SKM-1 treated with dmso at 0.1 percent for 144 hours (cell line): ENCODE results near the gene GSC2.
A peak's percentile ranks its signal among the peaks of the same experiment; 100 is the strongest.
"Not testable (repeated sequence)": the region's sequence is repeated elsewhere in the genome, so short reads cannot be mapped to it uniquely, and the experiment has no call there.

ENCODE experiments used
- DNase-seq: peaks from one replicate; lab custom pipeline; 2025; ENCODE audit not compliant: unreplicated experiment; lab: John Stamatoyannopoulos, UW

Gene GSC2

DNA sequence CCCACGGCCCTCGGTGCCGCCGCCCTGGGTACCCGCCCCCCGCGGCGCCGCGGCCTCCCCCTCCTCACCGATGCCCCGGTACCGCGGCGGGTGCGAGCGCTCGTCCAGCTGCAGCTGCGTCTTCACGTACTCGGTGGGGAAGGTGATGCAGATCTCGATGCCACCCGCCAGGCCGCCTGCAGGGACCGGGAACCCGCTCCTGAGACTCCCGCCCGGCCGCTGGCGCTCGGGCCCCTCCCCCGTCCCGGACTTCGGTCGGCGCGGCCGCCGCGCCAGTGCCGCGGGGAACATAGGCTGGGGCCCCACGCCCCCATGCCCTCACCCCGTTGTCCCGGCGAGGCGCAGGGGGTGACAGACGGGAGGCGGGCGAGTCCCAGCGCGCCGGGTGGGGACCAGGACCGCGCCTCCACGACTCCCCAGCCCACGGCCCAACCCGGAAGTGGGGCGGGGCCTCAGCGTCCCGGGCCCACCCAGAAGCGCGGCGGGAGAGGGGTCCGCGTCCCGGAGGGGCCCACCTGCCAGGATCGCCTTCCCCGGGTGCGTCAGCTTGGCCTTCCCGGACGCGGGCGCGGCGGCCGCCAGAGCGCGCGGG is 28.1 kb upstream of the GSC2 start:
- no peak for DNase-seq

DNA sequence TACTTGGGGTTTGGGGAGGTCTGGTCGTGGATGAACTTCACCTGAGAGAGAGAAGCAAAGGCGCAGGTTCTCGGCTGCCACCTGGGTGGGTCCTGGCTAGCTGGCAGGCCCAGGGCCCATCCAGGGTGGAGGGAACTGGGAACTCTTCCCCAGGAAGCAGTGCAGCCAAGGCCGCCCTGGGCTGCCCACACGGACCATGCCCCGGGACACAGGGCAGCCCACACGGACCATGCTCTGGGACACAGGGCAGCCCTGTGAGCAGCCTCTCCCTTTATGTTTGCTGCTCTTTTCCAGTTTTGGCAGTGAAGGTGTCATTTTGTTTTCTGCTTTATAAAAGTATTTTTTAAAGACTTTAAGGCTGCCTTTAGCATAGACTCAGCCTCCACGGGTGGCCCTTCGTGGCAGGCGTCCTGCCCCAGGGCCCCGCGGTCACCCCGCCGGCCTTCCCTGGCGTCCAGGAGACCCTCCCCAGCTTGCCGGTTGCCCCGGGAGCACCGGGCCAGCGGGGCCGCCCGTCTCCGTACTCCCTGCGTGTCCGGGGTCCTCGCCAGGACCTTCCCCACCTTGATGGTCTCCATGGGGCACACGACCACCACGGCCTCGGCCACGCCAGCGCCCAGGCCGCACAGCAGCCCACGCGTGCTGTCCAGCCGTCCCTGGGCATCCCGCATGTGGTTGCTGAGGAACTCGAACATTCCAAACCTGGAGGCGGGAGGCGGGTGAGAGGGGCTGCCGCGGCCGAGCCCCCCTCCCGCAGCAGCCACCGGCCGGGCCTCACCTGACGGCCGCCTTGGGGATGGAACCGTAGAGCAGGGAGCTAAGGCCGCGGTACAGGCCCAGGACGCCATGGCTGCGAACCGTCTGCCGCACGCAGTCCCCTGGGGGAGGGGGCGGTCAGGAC is 27.3 kb upstream of the GSC2 start:
- no peak for DNase-seq

DNA sequence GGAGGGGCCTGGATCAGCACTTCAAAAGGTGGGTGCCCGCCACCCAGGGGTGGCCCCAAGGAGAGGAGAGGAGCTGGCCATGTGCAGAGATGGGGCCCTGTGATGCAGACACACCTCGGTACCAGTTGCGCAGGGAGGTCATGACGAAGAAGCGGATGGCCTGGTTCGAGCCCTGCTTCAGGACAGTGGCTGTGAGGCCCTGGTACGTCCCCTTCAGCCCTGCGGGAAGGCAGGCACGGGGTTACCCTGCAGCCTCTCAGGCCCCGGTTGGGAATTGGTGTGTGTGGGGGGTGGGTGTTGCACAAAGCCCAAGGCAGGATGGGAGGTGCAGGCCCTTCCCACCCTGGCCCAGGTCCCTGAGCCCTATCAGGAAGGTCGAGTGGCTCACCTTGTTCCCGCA is 26.6 kb upstream of the GSC2 start:
- DNase-seq = no peak

DNA sequence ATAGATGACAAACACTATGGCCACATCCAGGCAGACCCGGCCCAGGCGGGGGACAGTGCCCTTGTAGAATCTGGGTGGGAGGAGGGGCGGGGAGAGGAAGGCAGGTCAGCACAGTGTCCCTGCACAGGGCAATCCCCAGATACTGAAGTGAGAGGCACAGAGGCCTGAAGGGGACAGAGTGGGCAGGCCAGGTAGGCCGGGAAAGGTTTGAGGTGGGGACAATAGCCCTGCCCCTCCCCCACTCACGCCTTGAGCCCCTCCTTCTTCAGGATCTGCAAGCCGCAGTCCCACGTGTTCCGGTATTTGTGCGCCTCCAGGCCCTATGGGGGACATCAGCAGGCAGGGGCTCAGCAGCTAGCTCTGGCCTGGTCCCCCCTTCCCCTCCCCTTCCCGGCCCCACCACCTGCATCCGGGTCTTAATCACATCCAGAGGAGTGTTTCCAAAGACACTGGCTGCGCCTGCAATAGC is 26.1 kb upstream of the GSC2 start:
- DNase-seq = no peak

DNA sequence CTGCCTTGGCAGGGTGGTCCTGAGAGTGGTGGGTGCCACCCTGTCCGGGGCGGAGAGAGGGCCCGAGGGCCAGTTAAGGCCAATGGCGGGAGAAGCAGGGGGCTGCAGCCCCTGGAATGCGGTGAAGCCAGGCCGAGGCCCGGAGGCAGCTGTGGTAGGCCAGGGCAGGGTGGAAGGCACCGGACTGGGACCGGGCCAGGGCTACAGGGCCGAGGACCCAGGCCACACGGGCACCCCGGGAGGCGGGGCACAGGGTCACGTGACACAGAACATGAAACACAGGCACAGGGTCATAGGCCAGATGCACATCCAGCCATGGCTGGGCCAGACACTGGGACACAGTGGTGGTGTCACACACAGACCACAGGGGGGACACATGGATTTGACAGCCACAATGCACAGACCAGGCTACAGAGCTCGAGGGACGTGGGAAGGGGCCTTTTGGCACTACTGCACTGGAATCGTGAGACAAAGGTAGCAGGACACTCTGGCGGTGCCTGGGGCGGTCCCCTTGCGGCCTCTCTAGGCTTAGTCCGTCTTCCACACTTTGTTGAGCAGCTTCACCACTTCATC is 25.6 kb upstream of the GSC2 start:
- no peak for DNase-seq

DNA sequence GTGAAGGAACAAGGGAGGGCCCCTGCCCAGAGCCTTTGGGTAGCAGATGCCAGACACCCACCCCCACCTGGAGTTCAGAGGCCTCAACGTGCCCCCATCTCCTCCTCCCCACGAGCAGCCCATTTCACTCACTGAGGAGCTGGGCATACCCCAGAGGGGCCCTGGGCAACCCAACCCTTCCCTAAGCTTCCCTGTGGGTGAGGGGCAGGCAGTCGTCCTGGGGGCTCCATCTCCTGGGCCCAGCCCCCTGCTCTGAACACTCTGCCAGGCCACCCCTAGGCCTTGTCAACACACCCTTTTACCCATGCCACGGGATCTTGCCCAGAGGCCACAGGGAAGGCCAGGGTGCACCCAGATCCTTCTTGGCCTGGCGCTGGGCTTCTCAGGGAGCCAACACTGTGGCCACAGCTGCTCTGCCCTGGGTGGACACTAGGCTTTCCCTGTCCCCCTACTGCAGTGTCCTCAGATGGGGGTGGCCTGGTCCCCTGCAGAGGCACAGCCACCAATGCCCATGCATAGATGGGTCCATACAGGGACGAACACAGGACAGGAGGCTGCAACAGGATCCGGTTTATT is 25.0 kb upstream of the GSC2 start:
- DNase-seq = no peak

DNA sequence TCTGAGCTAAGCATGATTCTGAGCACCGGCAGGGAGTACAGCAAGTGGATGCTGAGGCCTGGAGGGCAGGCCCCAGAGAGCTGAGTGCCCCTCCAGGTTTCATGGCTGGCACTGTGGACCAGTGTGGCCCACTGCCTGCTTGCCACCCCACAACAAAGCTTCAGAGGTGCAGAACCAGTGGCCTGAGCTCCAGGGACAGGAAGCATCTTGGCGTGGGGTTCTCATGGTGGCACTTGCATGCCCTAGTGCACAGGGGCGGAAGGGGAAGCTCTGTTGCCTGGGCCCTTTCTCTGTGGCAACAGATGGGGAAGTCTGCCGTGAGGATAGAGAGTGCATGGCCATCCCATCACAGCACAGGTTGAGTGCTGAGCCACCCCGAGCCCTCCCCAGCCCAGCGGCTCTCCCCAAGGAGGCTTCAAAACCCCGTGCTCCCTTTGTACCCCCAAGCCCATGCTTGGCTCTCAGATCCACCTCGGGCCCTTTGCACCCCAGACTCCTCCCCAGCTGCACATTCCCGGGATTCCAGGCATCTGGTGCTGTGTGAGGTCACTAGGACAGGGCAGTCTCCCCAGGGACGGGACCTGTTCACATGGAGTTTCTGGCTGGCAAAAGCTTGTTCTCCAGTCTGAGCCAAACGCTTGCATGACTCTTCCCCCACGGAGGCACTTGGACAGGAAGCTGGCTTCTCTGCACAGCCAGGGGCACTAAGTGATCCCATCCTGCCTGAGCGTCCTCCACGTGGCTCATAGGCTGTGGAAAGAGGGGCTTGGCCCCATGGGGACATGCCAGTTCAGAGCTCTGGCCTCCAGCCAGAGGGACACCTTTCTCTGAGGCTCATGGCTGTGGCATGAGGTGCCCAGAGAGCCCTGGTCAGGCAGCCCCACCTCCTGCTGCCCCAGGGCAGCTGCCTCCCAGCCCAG is 24.3 kb upstream of the GSC2 start:
- DNase-seq = peak; percentile 34

DNA sequence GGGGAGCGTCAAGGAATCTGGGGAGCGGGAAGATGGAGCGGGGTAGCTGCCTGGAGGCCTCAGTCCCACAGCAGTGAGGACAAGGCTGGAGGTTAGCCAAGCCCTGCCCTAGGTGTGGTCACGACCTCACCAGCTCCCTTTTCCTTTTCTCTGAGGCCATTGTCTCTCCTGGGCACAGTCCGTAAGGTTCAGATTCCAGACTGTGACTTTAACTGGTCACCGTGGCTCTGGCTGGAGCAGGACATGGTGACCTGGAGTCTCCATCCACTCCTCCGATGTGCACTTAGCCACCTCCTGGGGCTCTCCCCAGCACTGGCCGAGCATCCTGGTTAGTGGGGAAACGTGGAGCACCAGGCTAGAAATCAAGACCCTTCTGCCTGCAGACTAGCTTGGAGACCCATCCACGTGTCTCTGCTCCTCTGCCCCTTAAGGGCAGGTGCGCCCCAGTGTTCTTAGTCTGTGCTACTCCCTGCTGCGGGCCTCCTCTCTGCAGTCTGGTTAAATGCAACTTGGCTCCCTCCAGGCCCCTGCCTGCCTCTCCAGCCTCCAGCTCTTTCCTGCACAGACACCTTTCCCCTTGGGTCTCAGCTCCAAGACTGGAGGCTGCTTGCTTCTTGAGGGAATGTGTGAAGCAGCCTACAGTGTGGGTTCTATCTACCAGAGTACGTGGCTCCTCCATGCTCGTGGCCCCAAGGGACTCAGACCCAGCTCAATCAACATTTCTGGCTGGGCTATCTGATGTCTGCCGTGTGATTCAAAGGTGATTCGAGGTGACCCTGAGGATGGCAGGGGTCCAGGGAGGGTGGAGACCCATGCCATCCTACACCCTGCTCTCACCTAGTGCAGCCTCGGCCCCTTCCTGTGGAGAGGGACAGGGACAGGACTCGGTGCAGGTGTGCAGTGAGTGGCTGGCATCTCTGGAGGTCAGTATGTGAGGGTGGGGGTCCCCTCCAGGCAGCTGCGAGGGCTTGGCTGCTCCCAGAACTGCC is 23.2 kb upstream of the GSC2 start:
- DNase-seq = no peak

DNA sequence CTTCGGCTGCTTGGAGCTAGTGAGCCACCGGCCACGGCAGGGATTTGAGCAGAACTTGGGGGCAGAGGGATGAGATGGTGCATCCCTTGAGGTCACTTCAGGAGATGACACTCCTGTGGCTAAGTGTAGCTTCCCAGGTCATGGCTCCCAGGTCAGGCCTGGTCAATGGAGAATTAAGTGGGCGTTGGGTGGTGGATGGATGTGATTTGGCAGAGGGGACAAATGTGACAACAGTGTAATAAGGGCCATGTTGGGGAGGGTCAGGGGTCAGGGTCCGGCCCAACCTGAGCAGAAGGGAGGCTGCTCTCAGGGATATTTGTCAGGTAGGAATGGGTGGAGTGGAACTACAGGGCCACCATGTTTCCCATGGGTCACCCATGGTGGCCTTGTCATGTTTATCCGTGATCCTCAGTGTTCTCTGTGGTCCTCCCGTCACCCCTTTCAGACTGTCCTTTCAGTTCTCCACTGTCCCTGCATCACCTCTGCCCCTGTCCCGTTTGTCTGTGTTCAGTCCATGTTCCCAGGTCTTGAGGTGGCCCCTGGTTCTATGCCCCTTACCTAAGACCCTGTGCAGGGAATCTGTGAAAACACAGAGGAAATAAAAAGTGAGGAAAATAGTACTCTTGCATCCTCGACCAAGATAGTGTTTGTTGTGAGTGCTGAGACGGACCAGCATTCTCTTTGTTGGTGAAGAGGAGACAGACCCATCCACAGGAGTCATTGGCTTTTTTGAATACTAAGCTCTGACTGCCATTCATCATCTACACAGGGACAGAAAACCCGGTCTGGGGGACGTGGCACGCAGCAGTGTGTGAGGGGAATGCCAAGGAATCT is 22.3 kb upstream of the GSC2 start:
- no peak for DNase-seq

DNA sequence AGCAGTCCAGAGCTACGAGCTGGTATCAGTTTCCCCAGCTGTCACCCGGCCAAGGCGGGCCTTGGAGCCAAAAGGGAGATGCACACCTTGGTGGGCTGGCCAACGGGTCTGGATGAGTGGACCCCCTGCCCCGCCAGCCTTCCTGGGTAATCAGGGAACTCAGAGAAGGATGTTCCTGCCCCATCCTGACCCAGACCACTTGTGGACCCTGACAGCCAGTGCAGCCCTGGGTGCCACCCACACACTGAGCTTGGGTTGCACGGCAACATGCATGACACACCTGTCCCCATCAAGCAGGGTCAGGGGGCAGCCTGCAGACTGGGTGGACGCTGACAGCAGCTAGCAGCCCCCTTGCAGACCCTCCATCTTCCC is 19.8 kb upstream of the GSC2 start:
- no peak for DNase-seq

DNA sequence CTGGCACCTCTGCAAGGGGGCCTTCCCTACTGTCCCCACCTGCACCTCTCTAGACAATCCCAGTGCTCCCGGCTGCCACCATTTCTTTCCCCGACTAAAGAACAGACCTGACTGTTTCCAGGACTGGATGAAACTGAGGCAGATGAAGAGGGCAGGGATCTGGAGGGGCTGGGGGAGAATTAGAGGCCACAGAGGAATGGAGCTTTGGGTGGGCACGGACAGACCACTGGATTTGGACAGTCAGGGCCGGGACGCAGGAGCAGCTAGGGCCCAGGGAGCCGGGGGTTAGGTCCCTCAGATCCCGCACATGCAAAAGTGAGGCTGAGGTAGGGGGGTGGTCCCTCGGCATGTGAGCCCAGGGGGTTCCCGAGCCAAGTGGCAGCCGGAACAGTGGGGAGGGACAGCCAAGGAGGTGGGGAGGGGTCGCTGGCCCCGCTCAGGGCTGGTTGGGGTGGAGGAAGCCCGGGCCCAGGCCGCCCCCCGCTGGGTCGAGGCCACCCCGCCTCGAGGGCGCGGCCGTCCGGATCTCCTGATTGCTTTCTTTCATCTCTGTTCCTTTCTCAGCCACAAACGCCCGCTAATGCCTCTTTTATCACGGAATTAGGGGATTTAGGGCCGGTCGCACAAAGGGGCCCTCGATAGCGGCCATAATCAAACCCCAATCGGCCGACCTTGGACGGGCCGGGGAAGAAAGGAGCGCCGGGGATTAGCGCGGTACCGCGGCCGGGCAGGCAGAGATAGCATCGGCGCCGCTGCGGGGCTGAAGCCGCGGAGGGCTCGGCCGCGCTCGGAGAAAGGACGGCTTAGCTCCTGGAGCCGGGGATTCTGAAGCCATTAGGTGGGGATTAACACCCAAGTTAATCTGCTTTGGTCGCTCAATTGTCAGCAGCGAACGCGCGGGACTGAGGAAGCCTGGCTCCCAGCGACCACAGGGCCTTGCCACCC is 19.2 kb upstream of the GSC2 start:
- DNase-seq = no peak

DNA sequence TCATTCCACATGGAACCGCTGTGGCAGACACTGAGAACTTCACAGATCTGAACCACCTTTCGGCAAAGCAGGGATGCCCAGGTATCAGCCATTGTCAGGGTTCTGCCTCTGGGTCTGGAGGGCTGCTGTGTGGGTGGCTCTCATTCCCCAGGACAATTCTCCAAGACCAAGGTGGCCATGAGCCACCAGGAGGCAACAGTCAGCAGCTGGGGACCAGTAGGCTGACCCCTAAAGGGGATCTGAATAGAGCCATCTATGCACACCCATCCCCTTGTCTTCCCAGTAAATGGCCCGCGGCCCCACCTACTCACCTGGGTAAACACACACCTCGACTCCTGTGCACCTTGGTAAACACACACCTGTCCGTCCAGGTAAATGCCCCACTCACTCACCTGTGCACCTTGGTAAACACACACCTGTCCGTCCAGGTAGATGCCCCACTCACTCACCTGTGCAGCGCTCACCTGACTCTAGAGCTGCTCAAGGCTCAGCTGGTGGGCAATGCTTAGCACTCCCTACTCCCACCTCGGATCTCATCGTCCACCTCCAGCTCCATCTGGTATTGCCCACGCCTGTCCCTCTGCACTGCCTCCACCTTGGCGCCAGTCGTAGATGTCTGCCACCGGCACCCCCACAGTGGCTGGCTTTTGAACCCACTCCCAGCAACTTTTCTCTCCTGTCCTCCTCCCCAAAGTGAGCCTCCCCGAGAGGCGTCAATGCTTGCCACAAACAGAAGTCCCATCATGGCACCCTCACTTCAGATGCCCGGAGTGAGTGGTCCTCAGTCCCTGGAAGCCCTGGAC is 18.2 kb upstream of the GSC2 start:
- no peak for DNase-seq

DNA sequence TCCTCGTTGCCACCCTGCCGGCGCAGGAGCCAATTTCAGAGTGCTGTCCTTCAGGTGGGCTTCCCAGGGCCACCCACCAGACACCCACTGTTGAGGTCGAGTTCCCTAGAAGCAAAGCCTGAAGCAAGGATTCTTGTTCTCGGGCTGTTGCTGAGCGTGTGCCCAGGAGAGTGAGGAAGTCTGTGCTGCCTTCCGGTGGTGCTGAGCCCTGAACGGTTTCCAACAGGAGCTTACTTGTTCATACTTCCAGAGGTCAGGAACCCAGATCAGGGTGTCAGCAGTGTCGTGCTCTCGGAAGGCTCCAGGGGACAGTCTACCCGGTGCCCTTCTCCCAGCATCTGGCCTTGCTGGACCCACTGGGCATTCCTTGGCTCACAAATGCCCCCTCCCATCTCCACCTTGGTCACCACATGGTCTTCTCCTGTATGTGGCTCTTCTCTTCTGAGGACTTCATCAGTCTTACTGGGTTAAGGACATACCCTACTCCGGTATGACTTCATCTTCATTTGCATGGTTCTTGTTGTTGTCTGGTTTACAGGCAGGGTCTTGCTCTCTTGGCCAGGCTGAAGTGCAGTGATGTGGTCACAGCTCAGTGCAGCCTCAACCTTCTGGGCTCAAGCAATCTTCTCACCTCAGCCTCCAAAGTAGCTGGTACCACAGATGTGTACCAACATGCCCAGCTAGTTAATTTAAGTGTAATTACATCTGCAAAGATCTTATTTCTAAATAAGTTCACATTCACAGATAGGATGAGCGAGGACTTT is 17.2 kb upstream of the GSC2 start:
- no peak for DNase-seq

DNA sequence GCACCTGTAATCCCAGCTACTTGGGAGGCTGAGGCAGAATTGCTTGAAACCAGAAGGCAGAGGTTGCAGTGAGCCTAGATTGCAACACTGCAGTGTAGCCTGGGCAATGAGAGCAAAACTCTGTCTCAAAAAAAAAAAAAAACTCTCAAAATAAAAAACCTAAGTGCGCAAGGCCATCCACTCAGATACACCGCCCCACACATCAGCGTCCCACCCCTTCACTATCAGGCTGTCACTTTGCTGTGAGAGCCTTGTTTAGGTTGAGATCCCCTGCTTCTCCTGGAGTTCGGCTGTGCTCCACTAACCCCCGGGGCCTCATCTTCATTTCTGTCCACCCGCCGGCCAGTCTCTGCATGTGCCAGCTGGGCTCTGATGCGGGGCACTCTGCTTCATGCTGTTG is 16.3 kb upstream of the GSC2 start:
- DNase-seq = no peak

DNA sequence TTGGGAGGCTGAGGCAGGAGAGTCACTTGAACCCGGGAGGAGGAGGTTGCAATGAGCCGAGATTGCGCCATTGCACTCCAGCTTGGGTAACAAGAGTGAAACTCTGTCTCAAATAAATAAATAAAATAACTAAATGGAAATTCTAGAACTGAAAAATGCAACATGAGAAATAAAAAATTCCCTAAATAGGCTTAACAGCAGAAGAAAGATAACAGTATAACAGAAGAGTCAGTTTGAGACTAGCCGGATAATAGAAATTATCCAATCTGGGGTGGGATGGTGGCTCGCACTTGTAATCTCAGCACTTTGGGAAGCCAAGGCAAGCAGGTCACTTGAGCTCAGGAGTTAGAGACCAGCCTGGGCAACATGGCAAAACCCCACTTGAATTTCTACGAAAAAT is 14.3 kb upstream of the GSC2 start:
- no peak for DNase-seq

DNA sequence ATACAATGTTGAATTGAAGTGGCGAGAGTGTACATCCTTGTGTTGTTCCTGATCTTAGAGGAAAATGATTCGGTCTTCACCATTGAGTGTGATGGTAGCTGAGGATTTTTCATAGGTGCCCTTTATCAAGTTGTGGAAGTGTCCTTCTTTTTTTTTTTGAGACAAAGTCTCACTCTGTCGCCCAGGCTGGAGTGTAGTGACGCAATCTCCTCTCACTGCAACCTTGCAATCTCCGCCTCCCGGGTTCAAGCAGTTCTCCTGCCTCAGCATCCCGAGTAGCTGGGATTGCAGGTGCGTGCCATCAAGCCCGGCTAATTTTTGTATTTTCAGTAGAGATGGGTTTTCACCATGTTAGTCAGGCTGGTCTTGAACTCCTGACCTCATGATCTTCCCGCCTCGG is 8.6 kb upstream of the GSC2 start:
- DNase-seq = not testable (repeated sequence)
